Ovary (tissue), 9 donors: ENCODE results near the gene GNAL. TPM values are rescaled to one million over a fixed set of nuclear protein-coding genes. Genes with fewer than 3 reads are reported as not detected.

Experiments used
- DNase-seq, 5 donors: peaks; one replicate each; pipeline ENCODE4 v3.0.0-alpha.2; 2019 to 2020
- H3K27ac ChIP-seq, 2 donors: fragments of 200-600 bp; one replicate each; pipeline versions ENCODE4 v1.5.1 to v1.8.0; 2019 to 2022
- H3K27me3 ChIP-seq: fragments of 200-600 bp; one replicate; pipeline ENCODE4 v1.8.0; 2022
- H3K36me3 ChIP-seq: fragments of 200-600 bp; sonication (generic); one replicate; pipeline ENCODE4 v1.5.1; 2019
- H3K4me1 ChIP-seq: one replicate; pipeline ENCODE4 v1.8.1; 2013; ENCODE audit warnings: mild to moderate bottlenecking, moderate library complexity; ENCODE audit not compliant: insufficient read depth
- H3K4me3 ChIP-seq: fragments of 200-600 bp; sonication (generic); one replicate; pipeline ENCODE4 v1.5.1; 2017
- H3K9me3 ChIP-seq, 2 donors: fragments of 200-600 bp in 1 of 2; sonication (generic) in 1 of 2; one replicate each; pipeline versions ENCODE4 v1.5.1 to v1.8.1; 2013 to 2019; ENCODE audit warnings: mild to moderate bottlenecking in 1 of 2, moderate library complexity in 1 of 2
- CTCF ChIP-seq, 3 donors: fragments of 450-650 bp in 2 of 3; fragments of 200-600 bp in 1 of 3; IDR thresholded peaks; one replicate each; pipeline versions ENCODE4 v1.5.1 to v1.8.0; 2016 to 2022; ENCODE audit warnings: antibody characterized with exemption in 3 of 3, mild to moderate bottlenecking in 1 of 3
- EP300 ChIP-seq: sonication (generic); formaldehyde crosslinking; IDR thresholded peaks from one replicate; pipeline ENCODE4 v1.6.1; 2017; ENCODE audit warnings: antibody characterized with exemption
- POLR2A ChIP-seq: fragments of 450-650 bp; IDR thresholded peaks from one replicate; pipeline ENCODE4 v1.6.1; 2017; ENCODE audit warnings: antibody characterized with exemption, mild to moderate bottlenecking, moderate library complexity
- WGBS, 3 donors: extraction: QIAGEN DNeasy Blood & Tissue Kit in 1 of 3; methylation state at CpG; one replicate each; pipeline versions ENCODE4 v1.1.5 to v1.1.7; 2013 to 2017; 5-methylcytosine and 5-hydroxymethylcytosine counted together
- intact Hi-C, 4 donors: fragments of 100-400 bp; cut with DNase I; formaldehyde crosslinking; loops; one replicate each; pipeline versions ENCODE4 v1.11.0 to v1.15.1; 2022 to 2023
- polyA plus RNA-seq, 2 donors: library from polyadenylated mRNA; stranded (reverse); fragments of 200-250 nt in 1 of 2; fragments of 350-450 nt in 1 of 2; fragmentation: Illumina TruSeq in 1 of 2; extraction: RNeasy Lipid Tissue Mini Kit (QIAGEN cat#74804) in 1 of 2; gene quantifications; one replicate each; pipeline ENCODE4 v1.2.3, GENCODE V29; 2013 to 2014
- total RNA-seq, 7 donors: library from RNA; depleted of rRNA in 2 of 7; stranded (reverse); fragments of >200 nt in 2 of 7; fragmentation: NEBNext Ultra II Directional in 3 of 7; extraction: Animal tissue kit (Norgen Biotek cat#: 25700) in 3 of 7; gene quantifications; one replicate each; pipeline versions ENCODE4 v1.1.0 to v1.2.4, GENCODE V29; 2016 to 2023
- donor health status: DM: no; HTN: no; CAD: no; lungs with moderate emphysema.
- donor health status: DM: no; HTN: no; CAD: no.
- donor health status: Bipolar disorder and iron deficiency.
- donor health status: DM: yes; HTN: yes; CAD: no.
- donor health status: DM: no; HTN: no; CAD: no.
- donor health status: DM: yes; HTN: yes; CAD: no.

GNAL gene
- total and polyA plus RNA-seq, 9 donors, result 1.6 to 15.4 (median 3.4) TPM

GRCh38 chr18:11760498-11761167 is 71.6 kb downstream of the GNAL start:
- 72 to 88% (median 78%) methylated on average over 4 to 7 of the region's 7 CpGs for WGBS, 3 donors
- Histone ChIP-seq H3K4me1 (no peaks in the 10 kb centered on the region), H3K27me3 (no peaks in the 10 kb centered on the region), H3K36me3 (no peaks in the 10 kb centered on the region), H3K4me3 (no peak overlapping the region), H3K9me3 (no peaks in the 10 kb centered on the region), H3K27ac (no peak overlapping the region)
- intact Hi-C loops, result no loop called here
- DNase-seq, result no peak
- TF ChIP-seq POLR2A, result no peak
- no peak for TF ChIP-seq CTCF (IDR thresholded peaks at IDR 0.05)
- TF ChIP-seq EP300, result no peak

GRCh38 chr18:11761553-11761952 is 72.5 kb downstream of the GNAL start:
- no peaks in the 10 kb centered on the region for H3K36me3 ChIP-seq
- WGBS, 3 donors, result 78 to 87% (median 85%) methylated on average over 2 of the region's 2 CpGs
- DNase-seq, result no peak
- no peak overlapping the region for H3K4me3 ChIP-seq
- H3K4me1 ChIP-seq, result no peaks in the 10 kb centered on the region
- H3K27me3 ChIP-seq, result no peaks in the 10 kb centered on the region
- no peaks in the 10 kb centered on the region for H3K9me3 ChIP-seq
- no peak overlapping the region for H3K27ac ChIP-seq
- intact Hi-C loops, result no loop called here
- TF ChIP-seq EP300, result no peak
- TF ChIP-seq POLR2A, result no peak
- TF ChIP-seq CTCF (IDR thresholded peaks at IDR 0.05), result no peak

- WGBS, 3 donors, result 79 to 81% (median 80%) methylated on average over 7 of the region's 7 CpGs
- intact Hi-C loops, result no loop called here
- TF ChIP-seq POLR2A (no peak), CTCF (IDR thresholded peaks at IDR 0.05) (no peak), EP300 (no peak)
Observed at GRCh38 chr18:11762429-11762828, 73.4 kb downstream of the GNAL start.

DNA sequence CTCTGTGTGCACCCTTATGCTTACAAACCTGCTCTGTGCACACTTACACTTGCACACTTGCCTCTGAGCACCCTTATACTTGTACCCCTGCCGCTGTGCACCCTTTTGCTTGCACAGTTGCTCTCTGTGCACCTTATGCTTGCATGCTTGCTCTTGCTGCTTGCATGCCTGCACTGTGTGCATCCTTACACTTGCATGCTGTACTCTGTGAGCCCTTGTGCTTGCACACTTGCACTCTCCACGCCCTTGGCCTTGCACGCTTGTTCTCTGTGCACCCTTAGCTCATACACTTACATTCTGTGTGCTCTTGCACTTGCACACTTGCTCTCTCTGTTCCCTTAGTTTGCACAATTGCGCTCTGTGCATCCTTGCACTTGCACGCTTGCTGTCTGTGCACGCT is 78.3 kb downstream of the GNAL start:
- DNase-seq, result no peak
- H3K36me3 ChIP-seq, result no peaks in the 10 kb centered on the region
- no peak for TF ChIP-seq EP300
- no peak for TF ChIP-seq CTCF (IDR thresholded peaks at IDR 0.05)
- no peak for TF ChIP-seq POLR2A
- intact Hi-C loops, result no loop called here
- no peaks in the 10 kb centered on the region for H3K4me1 ChIP-seq
- no peaks in the 10 kb centered on the region for H3K9me3 ChIP-seq
- H3K27me3 ChIP-seq, result no peaks in the 10 kb centered on the region
- no peak overlapping the region for H3K4me3 ChIP-seq
- WGBS, 3 donors, result 95 to 97% (median 95%) methylated on average over 6 of the region's 6 CpGs
- no peak overlapping the region for H3K27ac ChIP-seq

More at GRCh38 chr18:11762429-11762828, 73.4 kb downstream of the GNAL start:
- H3K4me1 ChIP-seq, result no peaks in the 10 kb centered on the region
- H3K4me3 ChIP-seq, result no peak overlapping the region
- H3K27ac ChIP-seq, result no peak overlapping the region
- no peaks in the 10 kb centered on the region for H3K9me3 ChIP-seq
- no peak for DNase-seq
- H3K27me3 ChIP-seq, result no peaks in the 10 kb centered on the region
- no peaks in the 10 kb centered on the region for H3K36me3 ChIP-seq
